Measurements from ENCODE around the gene GSK3A. TPM values are rescaled to one million over a fixed set of nuclear protein-coding genes. Genes with fewer than 3 reads are reported as not detected.

Gene GSK3A
- total RNA-seq, 1 experiment from 2014 or later, result 25.0 TPM

DNA sequence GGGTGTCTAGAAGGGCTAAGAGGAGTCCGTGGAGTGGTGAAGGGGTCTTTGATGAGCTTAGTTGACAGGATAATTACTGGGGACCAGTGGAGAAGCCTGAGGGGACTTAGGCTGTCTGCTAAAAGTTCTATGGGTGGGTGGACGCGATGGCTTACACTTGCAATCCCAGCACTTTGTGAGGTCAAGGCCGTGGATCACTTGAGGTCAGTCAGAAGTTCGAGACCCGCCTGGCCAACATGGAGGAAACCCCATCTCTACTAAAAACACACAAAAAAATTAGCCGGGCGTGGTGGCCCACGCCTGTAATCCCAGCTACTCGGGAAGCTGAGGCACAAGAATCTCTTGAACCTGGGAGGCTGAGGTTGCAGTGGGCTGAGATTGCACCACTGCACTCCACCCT is 2.8 kb upstream of the GSK3A start:
- ChIA-PET POLR2A (ENCODE audit: unreplicated experiment) (interaction anchor here (0.6 kb wide), 1 partner anchor 17 kb away, joined by 9 read pairs; no protein-coding TSS in a partner anchor), CTCF (interaction anchor here (0.6 kb wide), 2 partner anchors 155 to 165 kb away, joined by 3 to 5 read pairs; no protein-coding TSS in a partner anchor)
- peak overlapping the region; percentile 60 for H2AFZ ChIP-seq (ENCODE audit: low read length)
- H3K4me1 ChIP-seq (ENCODE audit: insufficient read depth, low read length), result peaks cover 4% of the 10 kb centered on the region
- ATAC-seq, result no peak
- no peaks in the 10 kb centered on the region for H4K20me1 ChIP-seq (ENCODE audit: low read length)
- no peak overlapping the region for H3K9ac ChIP-seq (ENCODE audit: low read length)
- no peaks in the 10 kb centered on the region for H3K36me3 ChIP-seq (ENCODE audit: low read depth, low read length)
- no TSS peak for BruUV-seq (replicated peaks)
- intact Hi-C loops (cut with micrococcal nuclease), result no loop called here
- no peaks in the 10 kb centered on the region for H3F3A ChIP-seq (ENCODE audit: low read length, unreplicated experiment)
- H3K27me3 ChIP-seq (ENCODE audit: low read length), result no peaks in the 10 kb centered on the region
- H3K9me3 ChIP-seq (ENCODE audit: low read length), result no peaks in the 10 kb centered on the region
- no peak for TF ChIP-seq EZH2 (IDR thresholded peaks at IDR 0.05; ENCODE audit: low read length, unreplicated experiment)
- no peak for TF ChIP-seq EZH2phosphoT487 (IDR thresholded peaks at IDR 0.05; ENCODE audit: borderline replicate concordance, low read length)
- TF ChIP-seq, protein P1, sequence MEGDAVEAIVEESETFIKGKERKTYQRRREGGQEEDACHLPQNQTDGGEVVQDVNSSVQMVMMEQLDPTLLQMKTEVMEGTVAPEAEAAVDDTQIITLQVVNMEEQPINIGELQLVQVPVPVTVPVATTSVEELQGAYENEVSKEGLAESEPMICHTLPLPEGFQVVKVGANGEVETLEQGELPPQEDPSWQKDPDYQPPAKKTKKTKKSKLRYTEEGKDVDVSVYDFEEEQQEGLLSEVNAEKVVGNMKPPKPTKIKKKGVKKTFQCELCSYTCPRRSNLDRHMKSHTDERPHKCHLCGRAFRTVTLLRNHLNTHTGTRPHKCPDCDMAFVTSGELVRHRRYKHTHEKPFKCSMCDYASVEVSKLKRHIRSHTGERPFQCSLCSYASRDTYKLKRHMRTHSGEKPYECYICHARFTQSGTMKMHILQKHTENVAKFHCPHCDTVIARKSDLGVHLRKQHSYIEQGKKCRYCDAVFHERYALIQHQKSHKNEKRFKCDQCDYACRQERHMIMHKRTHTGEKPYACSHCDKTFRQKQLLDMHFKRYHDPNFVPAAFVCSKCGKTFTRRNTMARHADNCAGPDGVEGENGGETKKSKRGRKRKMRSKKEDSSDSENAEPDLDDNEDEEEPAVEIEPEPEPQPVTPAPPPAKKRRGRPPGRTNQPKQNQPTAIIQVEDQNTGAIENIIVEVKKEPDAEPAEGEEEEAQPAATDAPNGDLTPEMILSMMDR (conservative IDR thresholded peaks at IDR 0.05; ENCODE audit: low read depth, low read length), result no peak
- peaks cover 29% of the 10 kb centered on the region for H3K79me2 ChIP-seq (ENCODE audit: low read length)
- peak overlapping the region; percentile 67; the same call in 1 of the 2 replicates for H3K4me3 ChIP-seq (ENCODE audit: low read length)
- DNase-seq, result no peak
- no peak overlapping the region for H3K27ac ChIP-seq (ENCODE audit: low read length)
- peak overlapping the region; percentile 94 for H3K4me2 ChIP-seq (ENCODE audit: low read length)
- H3K9me2 ChIP-seq (replicated peaks; ENCODE audit: low read length), result no peaks in the 10 kb centered on the region

DNA sequence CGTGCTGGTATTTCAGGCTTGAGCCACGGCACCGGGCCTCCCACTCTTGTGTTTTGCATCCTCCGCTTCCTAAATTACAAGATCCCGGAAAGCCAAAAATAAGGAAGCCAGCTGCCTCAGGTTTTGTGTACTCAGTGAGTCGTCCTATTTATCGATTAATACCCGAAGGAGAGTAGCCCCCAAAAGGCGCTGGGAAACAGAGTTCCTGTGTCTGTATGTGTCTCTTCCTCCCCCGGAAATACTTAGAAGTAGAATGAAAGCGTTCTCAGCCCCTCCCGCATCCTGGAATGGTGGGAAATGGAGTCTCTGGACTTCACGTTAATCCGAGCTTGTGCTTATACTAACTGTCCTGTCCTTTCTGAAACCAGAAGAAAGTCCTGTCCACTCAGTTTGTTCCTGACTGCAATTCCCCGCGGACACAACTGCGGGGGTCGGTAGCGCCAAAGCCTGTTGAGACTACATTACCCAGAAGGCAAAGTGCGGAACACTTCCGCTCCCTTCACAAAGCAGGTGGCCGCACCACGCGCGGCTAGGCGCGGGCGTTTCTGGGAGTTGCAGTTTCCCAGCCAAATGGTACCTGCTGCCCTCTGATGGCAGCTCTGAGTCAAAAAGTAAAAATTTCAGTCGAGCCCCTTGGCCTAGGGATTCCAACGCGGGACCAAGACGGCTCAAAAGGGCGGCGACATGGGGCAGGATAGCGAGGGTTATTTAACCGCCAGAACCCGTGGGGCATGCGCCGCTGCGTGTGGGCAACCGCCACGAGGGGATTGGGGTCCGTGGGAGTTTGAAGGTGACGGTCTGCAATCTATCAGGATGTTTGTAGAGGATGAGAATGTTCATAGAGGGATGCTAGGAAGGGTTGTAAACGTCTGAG is 2.2 kb upstream of the GSK3A start:
- intact Hi-C loops (cut with micrococcal nuclease), result no loop called here
- ATAC-seq, result peak; percentile 33
- Histone ChIP-seq H3K9ac (ENCODE audit: low read length) (peak overlapping the region; percentile 80), H3K9me2 (replicated peaks; ENCODE audit: low read length) (no peaks in the 10 kb centered on the region), H3K4me3 (ENCODE audit: low read length) (peak overlapping the region; percentile 67), H2AFZ (ENCODE audit: low read length) (peak overlapping the region; percentile 74), H3F3A (ENCODE audit: low read length, unreplicated experiment) (no peaks in the 10 kb centered on the region), H3K27ac (ENCODE audit: low read length) (peak overlapping the region; percentile 67), H3K9me3 (ENCODE audit: low read length) (no peaks in the 10 kb centered on the region), H3K36me3 (ENCODE audit: low read depth, low read length) (no peaks in the 10 kb centered on the region), H3K79me2 (ENCODE audit: low read length) (peaks cover 35% of the 10 kb centered on the region), H3K4me1 (ENCODE audit: insufficient read depth, low read length) (peaks cover 4% of the 10 kb centered on the region), H3K27me3 (ENCODE audit: low read length) (no peaks in the 10 kb centered on the region), H4K20me1 (ENCODE audit: low read length) (no peaks in the 10 kb centered on the region), H3K4me2 (ENCODE audit: low read length) (peak overlapping the region; percentile 94)
- DNase-seq, result peak; percentile 93
- no TSS peak for BruUV-seq (replicated peaks)
- ChIA-PET POLR2A (ENCODE audit: unreplicated experiment) (interaction anchor here (0.6 kb wide), 1 partner anchor 17 kb away, joined by 9 read pairs; no protein-coding TSS in a partner anchor), CTCF (interaction anchor here (0.6 kb wide), 3 partner anchors 154 to 417 kb away, joined by 3 to 5 read pairs (median 3); no protein-coding TSS in a partner anchor)
- TF ChIP-seq EZH2phosphoT487 (IDR thresholded peaks at IDR 0.05; ENCODE audit: borderline replicate concordance, low read length), result no peak
- TF ChIP-seq, protein P1 (conservative IDR thresholded peaks at IDR 0.05; ENCODE audit: low read depth, low read length), result peak; percentile 68
- no peak for TF ChIP-seq EZH2 (IDR thresholded peaks at IDR 0.05; ENCODE audit: low read length, unreplicated experiment)
